HG03280 (cell line): Measurements from ENCODE around the gene KLKB1.
A peak's percentile ranks its signal among the peaks of the same experiment; 100 is the strongest.

ENCODE experiments used
- ATAC-seq: cut with Tn5 transposase; IDR thresholded peaks from one replicate; pipeline ENCODE4 v1.9.1; 2021; ENCODE audit warnings: mild to moderate bottlenecking, moderate library complexity; ENCODE audit not compliant: unreplicated experiment

KLKB1 gene

GRCh38 chr4:186227221-186227620, at the start of gene KLKB1:
Gene KLKB1 (plus strand): TSS chr4:186227507. CDS start chr4:186228196, 689 bp downstream.
- no peak for ATAC-seq

- ATAC-seq: no peak
Measured at GRCh38 chr4:186188107-186188506, 39.2 kb upstream of the KLKB1 start.

- no peak for ATAC-seq
Measured at GRCh38 chr4:186189656-186190055, 37.7 kb upstream of the KLKB1 start.

- ATAC-seq: peak; percentile 26
Measured at GRCh38 chr4:186190581-186191199, 36.6 kb upstream of the KLKB1 start.

- peak; percentile 88 for ATAC-seq
Measured at GRCh38 chr4:186191200-186192065, 35.9 kb upstream of the KLKB1 start, which contains the start of gene CYP4V2. Gene CYP4V2 (plus strand): TSS chr4:186191567. CDS start chr4:186191824, 257 bp downstream.

- ATAC-seq: no peak
Measured at GRCh38 chr4:186192066-186192612, 35.2 kb upstream of the KLKB1 start.

GRCh38 chr4:186193851-186194250, 33.5 kb upstream of the KLKB1 start:
- ATAC-seq: no peak

- no peak for ATAC-seq
Measured at GRCh38 chr4:186196063-186196462, 31.2 kb upstream of the KLKB1 start.

- ATAC-seq: no peak
Measured at GRCh38 chr4:186200516-186200915, 26.8 kb upstream of the KLKB1 start.

- ATAC-seq: no peak
Measured at GRCh38 chr4:186201010-186201409, 26.3 kb upstream of the KLKB1 start.

- peak; percentile 100 for ATAC-seq
Measured at GRCh38 chr4:186201535-186202230, 25.6 kb upstream of the KLKB1 start.

- ATAC-seq: no peak
Measured at GRCh38 chr4:186202490-186203140, 24.7 kb upstream of the KLKB1 start.

- no peak for ATAC-seq
Measured at GRCh38 chr4:186203406-186203805, 23.9 kb upstream of the KLKB1 start.

- no peak for ATAC-seq
Measured at GRCh38 chr4:186204103-186204559, 23.2 kb upstream of the KLKB1 start.

GRCh38 chr4:186204686-186205085, 22.6 kb upstream of the KLKB1 start:
- ATAC-seq: no peak

- ATAC-seq: no peak
Measured at GRCh38 chr4:186205156-186205555, 22.2 kb upstream of the KLKB1 start.

GRCh38 chr4:186216465-186217024, 10.8 kb upstream of the KLKB1 start:
- no peak for ATAC-seq

- no peak for ATAC-seq
Measured at GRCh38 chr4:186217733-186218293, 9.5 kb upstream of the KLKB1 start.

- ATAC-seq: no peak
Measured at GRCh38 chr4:186221624-186222023, 5.7 kb upstream of the KLKB1 start.

GRCh38 chr4:186225848-186226247, 1.5 kb upstream of the KLKB1 start:
- ATAC-seq: no peak
